ENCODE data around the gene HPS4.

Gene HPS4

DNA sequence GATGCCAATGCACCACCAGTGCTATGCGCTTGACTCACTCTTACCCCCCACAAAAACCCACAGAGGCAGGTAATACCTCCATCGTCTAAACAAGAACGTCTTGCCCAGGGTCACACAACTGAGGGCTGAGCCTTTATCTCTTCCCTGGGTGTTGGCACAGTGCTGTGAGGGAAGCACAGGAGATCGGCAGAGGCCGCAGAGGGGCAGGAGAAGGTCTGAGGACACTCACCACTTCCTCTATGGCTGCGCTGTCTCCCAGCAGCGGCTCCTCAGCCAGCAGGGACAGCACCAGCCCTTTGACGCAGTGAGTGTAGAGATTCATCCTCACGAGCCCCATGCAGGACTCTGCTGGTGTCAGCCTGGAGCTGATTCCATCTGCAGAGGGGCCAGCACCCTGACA lies 19.9 kb downstream of the HPS4 start:
- DNase-seq (ENCODE audit: low spot score): no peak

DNA sequence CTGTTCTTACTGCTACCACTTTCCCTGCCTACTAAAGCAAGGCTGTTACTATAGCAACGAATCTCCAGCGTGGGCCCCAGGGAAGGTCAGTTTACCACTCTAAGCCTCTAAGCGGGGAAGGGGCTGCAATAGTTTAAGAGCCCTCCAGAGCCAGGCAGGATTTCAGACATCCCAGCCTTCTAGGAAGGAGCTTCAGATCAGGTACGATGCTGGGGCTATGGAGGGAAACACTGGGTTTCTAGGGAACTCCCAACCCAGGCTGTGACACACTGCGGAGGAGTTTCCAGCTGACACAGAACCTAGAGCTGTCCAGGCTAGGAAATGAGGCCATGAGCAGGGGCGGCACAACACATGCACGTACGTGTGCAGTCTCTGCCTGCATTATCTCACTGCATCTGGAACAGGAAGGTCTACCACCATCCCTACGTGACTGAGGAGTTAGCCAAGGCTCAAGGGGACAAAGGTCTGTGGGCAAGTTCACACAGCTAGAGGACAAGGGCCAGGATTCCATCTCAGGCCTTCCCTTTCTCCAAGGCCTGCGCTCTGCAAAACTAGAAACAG lies 20.4 kb downstream of the HPS4 start:
- DNase-seq (ENCODE audit: low spot score): no peak

- DNase-seq (ENCODE audit: low spot score): no peak
Measured at GRCh38 chr22:26462641-26463040, 20.9 kb downstream of the HPS4 start.

- DNase-seq (ENCODE audit: low spot score): no peak
Measured at GRCh38 chr22:26462051-26462450, 21.5 kb downstream of the HPS4 start.

DNA sequence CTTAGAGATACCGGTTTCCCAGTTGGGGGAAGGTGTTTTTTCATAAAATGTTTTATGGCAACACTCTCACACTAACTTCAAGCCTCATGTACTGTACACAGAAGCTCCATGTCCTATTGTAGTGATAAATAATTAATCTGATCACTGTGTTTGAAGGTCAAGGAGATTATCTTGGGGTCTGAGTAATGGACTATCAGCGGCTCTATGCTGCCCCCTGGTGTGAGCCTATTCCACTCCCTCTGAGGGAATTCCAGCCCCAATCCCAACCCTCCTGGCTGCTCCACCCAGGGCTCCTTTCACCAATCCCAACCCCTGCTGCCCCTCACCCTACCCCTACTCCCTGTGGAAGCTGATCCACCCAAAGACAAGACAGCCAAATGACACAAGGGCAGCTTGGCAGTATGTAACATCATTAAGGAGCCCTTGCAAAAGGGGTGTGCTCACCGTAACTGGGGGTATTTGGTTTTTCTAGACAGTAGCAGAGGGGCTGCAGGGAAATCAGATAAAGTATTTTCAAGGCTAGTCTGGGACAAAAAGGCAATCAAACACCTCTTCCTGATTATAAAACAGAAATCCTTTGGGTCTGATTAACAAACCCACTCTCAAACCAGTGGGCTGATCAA lies 22.3 kb downstream of the HPS4 start:
- peak; percentile 36 for DNase-seq (ENCODE audit: low spot score)

DNA sequence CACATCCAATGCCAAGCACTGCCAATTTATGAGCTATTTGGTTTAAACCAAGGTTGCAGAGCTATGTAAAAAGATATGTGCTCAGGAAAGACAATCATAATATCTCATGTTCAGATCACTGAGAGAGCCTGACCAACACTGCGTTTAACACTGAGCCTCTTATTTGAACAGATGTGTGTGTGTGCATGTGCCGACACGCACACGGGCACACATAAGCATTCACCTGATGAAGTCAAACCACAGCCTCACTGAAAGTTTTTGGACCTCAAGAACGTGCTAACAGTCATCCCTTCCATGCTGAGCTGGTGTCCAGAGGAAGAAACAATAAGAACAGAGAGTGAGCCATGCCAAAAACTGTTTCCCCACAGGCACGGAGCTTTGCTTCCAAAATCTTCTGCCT lies 23.4 kb downstream of the HPS4 start:
- DNase-seq (ENCODE audit: low spot score): no peak

- DNase-seq (ENCODE audit: low spot score): no peak
Measured at GRCh38 chr22:26457661-26458272, 25.8 kb downstream of the HPS4 start.

- no peak for DNase-seq (ENCODE audit: low spot score)
Measured at GRCh38 chr22:26453812-26454500, 29.6 kb downstream of the HPS4 start.

DNA sequence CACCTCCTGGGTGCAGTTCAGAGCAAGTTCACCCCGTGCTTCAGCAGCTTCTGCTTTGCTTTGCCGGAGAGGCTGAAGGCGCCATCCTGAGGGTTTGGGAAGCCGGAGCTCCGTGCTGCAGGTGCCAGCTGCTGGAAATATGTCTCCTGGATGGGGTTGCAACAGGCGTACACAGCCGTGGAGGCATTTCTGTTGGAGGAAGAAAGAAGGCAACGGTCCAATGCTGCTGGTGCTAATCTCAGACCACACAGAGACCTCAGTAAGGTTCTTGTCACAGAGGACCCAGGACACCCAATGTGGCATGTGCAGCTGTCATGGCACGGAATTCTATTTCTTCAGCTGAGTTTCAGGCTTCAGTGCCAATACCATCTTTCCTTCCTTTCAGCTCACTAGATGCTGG lies 30.4 kb downstream of the HPS4 start:
- DNase-seq (ENCODE audit: low spot score): no peak

- no peak for DNase-seq (ENCODE audit: low spot score)
Measured at GRCh38 chr22:26452236-26453016, 31.2 kb downstream of the HPS4 start.

DNA sequence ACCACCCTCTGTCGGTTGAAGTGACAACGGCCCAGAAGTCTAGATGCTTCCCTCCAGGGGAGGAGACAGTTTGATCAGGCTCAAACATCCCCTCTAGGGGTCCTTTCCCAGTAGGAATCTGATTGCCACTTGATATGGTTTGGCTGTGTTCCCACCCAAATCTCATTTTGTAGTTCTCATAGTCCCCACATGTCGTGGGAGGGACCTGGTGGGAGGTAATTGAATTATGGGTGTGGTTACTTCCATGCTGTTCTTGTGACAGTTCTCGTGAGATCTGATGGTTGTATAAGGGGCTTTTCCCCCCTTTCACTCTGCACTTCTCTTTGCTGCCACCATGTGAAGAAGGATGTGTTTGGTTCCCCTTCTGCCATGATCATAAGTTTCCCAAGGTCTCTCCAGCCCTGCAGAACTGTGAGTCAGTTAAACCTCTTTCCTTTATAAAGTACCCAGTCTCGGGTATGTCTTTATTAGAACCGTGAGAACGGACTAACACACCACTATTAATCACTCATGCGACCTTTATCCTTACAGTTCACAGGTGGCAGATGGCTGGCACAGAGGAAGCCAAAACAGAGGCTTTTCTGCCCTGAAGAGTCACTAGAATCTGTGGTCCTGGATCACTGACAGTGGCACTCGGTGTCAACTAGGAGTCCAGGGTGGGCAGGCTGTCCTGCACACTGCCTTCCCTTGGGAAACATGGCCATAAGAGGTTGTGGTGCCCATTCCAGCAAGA lies 33.0 kb downstream of the HPS4 start:
- DNase-seq (ENCODE audit: low spot score): no peak

DNA sequence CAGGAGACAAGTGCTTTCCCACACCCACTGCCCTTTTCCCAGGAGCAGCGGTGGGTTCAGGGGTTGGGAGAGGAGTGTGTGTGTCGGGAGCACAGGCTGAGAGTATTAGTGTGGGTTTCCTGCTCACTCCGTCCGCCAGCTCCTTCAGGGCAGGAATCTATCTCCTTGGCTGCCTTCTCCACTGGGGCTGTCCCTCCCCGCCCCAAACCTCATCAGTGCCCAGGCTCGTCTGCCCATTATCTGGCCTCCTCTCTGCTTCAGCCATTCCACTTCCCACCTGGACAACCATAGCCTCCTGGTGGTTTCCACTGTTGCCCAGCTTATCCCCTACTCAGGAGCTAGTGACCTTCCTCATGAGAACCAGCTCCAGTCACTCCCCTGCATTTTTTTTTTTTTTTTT lies 34.6 kb downstream of the HPS4 start:
- DNase-seq (ENCODE audit: low spot score): no peak

- no peak for DNase-seq (ENCODE audit: low spot score)
Measured at GRCh38 chr22:26448334-26448733, 35.2 kb downstream of the HPS4 start.

DNA sequence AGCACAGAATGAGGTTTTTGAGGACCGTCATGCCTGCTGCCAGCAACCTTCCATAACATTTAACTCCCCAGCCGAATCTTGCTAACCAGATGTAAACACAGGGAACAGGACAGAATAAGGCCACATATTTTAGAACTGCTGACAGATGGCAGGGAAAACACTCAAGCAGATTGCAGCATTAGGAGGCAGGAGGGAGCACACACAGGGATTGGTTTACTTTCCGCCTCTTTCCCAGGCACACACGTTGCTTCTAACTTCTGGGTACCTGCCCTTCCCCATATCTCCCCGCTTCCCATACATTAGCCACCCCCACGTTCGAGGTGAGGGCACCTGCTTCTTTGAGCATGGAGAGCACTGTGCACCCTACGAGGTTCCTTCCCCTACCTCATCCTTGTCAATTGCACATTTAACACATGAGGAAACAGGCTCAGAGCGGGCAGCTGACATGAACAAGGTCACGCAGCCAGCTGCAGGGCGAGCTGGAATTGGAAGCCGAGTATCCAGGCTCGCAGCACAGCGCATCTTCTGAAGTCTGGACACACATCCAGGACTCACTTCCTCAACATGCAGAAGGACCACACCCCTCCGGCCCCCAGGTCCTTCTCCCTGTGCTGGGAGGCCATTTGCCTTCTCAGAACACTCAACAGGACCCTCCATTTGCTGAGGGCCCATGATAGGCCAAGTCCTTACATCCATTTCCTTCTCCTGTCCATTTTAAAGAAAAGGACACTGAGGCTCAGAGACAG lies 35.8 kb downstream of the HPS4 start:
- no peak for DNase-seq (ENCODE audit: low spot score)

GRCh38 chr22:26446808-26447515 lies 36.6 kb downstream of the HPS4 start:
- DNase-seq (ENCODE audit: low spot score): no peak

- DNase-seq (ENCODE audit: low spot score): no peak
Measured at GRCh38 chr22:26445577-26446275, 37.9 kb downstream of the HPS4 start.

GRCh38 chr22:26444777-26445176 lies 38.8 kb downstream of the HPS4 start:
- no peak for DNase-seq (ENCODE audit: low spot score)

DNA sequence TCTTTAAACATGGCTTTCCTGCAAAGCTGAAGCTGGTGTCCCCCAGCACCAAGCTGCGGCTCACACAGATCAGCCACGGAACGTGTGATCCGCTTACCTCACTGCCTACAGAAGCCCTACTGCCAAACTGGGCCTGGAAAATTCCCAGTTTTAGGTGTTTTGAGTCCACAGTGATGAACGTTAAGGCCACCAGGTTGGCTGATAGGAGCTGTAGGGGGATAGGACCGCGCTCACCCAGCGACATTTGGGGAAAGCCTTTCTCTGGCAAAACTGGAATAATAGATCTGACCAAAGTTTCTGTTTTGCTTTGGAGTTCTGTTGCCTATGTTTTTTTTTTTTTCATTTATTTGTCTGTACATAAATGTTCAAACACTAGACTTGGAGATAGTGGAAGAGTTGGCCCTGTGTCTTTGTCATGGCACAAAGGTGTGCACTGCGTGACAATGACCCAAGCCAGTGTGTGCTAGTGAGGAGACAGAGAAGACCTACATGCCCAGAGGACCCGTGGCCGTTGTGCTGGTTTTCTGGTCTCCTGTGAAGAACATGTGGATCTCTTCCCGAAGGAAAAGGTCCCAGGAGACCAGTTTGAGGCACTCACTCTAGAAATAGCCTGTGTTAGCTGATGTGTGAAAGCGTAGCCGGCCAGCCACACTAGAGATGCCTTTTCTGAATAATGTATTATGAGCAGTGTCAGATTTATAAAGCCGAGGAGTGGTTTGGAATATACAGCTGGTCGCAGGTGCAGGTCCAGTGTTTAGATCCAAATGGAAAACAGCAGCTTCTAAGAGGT lies 39.5 kb downstream of the HPS4 start:
- no peak for DNase-seq (ENCODE audit: low spot score)

Data from CD4-positive, alpha-beta T cell treated with Interleukin-15 for 4 hours (primary cell).